Cardiac muscle cell (in vitro differentiated cells and primary cell): ENCODE measurements around the gene FBP2. TPM values are rescaled to one million over a fixed set of nuclear protein-coding genes. Genes with fewer than 3 reads are reported as not detected.

Experiments
- DNase-seq, 2 donors: peaks; one replicate each; pipeline versions ENCODE4 v3.0.0 to v3.0.0-alpha.2; 2010 to 2017; ENCODE audit warnings: low read depth in 1 of 2, low spot score in 1 of 2
- H3K27ac ChIP-seq: fragments of 200-600 bp; sonication (generic); 2 replicates; pipeline ENCODE4 v1.5.1; 2016
- H3K27me3 ChIP-seq: fragments of 200-600 bp; sonication (generic); 2 replicates; pipeline ENCODE4 v1.6.0; 2016; ENCODE audit warnings: control low read depth
- H3K36me3 ChIP-seq: fragments of 200-600 bp; sonication (generic); 2 replicates; pipeline ENCODE4 v1.5.1; 2016; ENCODE audit warnings: control low read depth
- H3K4me1 ChIP-seq: fragments of 200-600 bp; sonication (generic); 2 replicates; pipeline ENCODE4 v1.8.1; 2017; ENCODE audit warnings: low read depth, mild to moderate bottlenecking, mixed run types
- H3K4me3 ChIP-seq: fragments of 200-600 bp; sonication (generic); 2 replicates; pipeline ENCODE4 v1.5.1; 2016; ENCODE audit warnings: mild to moderate bottlenecking
- H3K9me3 ChIP-seq: fragments of 200-600 bp; sonication (generic); 2 replicates; pipeline ENCODE4 v1.5.1; 2017; ENCODE audit warnings: low read depth, mild to moderate bottlenecking, control low read depth
- CTCF ChIP-seq: IDR thresholded peaks from 2 replicates; pipeline ENCODE4 v1.5.1; 2012; ENCODE audit warnings: low read depth, mild to moderate bottlenecking, low read length
- polyA plus RNA-seq: library from polyadenylated mRNA; unstranded; fragments of >200 nt; fragmentation: Nextera tagmentation; extraction: Ambion mirVana; gene quantifications from 2 replicates; pipeline ENCODE4 v1.2.1, GENCODE V29; 2016
- total RNA-seq: library from RNA; depleted of rRNA; stranded (reverse); fragments of >200 nt; gene quantifications from 2 replicates; pipeline ENCODE4 v1.2.3, GENCODE V29; 2016

The FBP2 gene
- total and polyA plus RNA-seq, 2 experiments from 2014 or later: 0.32 TPM; not detected in 1

GRCh38 chr9:94514722-94515121, 78.9 kb downstream of the FBP2 start:
- Histone ChIP-seq H3K27ac (peak overlapping the region; percentile 55), H3K9me3 (no peaks in the 10 kb centered on the region), H3K27me3 (no peaks in the 10 kb centered on the region), H3K36me3 (no peaks in the 10 kb centered on the region), H3K4me1 (no peaks in the 10 kb centered on the region), H3K4me3 (no peak overlapping the region)
- TF ChIP-seq CTCF: no peak
- DNase-seq: no peak

- TF ChIP-seq CTCF: no peak
- DNase-seq: no peak
- no peaks in the 10 kb centered on the region for H3K27me3 ChIP-seq
Observed at GRCh38 chr9:94511955-94512265, 81.7 kb downstream of the FBP2 start.

DNA sequence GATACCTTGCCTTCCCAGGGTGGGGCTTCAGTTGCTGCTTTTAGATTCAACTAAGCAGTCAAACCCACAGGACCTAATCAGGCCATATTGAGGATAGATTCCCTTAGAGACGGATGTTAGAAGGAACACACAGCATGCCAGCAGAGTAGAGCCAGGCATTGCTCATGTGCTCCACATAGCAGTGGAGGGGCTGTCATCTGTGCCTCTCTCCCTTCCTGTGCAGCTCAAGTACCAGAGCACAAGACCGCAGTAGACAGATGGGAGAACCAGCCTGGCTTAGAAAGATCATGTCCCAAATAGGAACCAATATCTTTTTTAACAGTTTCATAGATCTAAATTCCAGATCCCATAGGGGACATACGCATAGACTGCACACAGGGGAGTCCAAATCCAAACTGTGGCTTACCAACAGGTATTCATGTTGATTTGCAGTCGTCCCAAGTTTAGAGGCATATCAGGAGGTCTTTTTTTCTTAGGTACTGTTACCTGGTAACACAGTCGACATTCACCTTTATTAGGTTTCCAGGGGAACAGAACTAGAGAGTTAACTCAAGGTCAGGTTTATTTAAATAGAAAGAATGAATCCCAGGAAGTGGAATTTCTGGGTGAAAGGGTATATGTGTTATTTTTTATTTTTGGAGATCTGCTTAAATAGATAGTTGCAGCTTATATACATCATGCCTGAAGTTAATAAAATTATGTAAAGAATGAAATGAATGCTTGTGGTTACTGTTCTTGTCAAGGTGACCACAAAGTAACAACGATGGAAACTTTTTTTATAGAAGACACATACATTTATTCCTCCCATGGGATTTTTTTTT, 82.3 kb downstream of the FBP2 start:
- H3K4me1 ChIP-seq: no peaks in the 10 kb centered on the region
- no peak overlapping the region for H3K27ac ChIP-seq
- TF ChIP-seq CTCF: no peak
- H3K9me3 ChIP-seq: no peaks in the 10 kb centered on the region
- H3K36me3 ChIP-seq: no peaks in the 10 kb centered on the region
- no peaks in the 10 kb centered on the region for H3K27me3 ChIP-seq
- peak; percentile 22 to 25 for DNase-seq
- no peak overlapping the region for H3K4me3 ChIP-seq

More at GRCh38 chr9:94511955-94512265, 81.7 kb downstream of the FBP2 start:
- H3K36me3 ChIP-seq: no peaks in the 10 kb centered on the region
- no peak overlapping the region for H3K27ac ChIP-seq
- H3K4me3 ChIP-seq: no peak overlapping the region
- no peaks in the 10 kb centered on the region for H3K9me3 ChIP-seq
- H3K4me1 ChIP-seq: no peaks in the 10 kb centered on the region

Other genes starting within 250 kb of the FBP2 start
- 11.5 and 24.4 TPM in 2 replicates for gene PCAT7, start 38.7 kb downstream of the FBP2 start, total RNA-seq
- 10.6 and 25.3 TPM in 2 replicates for gene PCAT7, start 38.7 kb downstream of the FBP2 start, polyA plus RNA-seq
- gene FBP1, start 45.7 kb upstream of the FBP2 start, total RNA-seq: 0.46 and 2.9 TPM in 2 replicates
- gene FBP1, start 45.7 kb upstream of the FBP2 start, polyA plus RNA-seq: 1.3 and 3.1 TPM in 2 replicates
- gene AOPEP, start 132.9 kb upstream of the FBP2 start, total RNA-seq: 67.7 and 88.7 TPM in 2 replicates
- gene AOPEP, start 132.9 kb upstream of the FBP2 start, polyA plus RNA-seq: 46.8 and 55.9 TPM in 2 replicates